Left lung (tissue), 14 donors: ENCODE data around the gene PTMS. TPM values are rescaled to one million over a fixed set of nuclear protein-coding genes. Genes with fewer than 3 reads are reported as not detected.

Experiments
- ATAC-seq: fragments of 200-7000 bp; cut with Tn5 transposase; one replicate; pipeline ENCODE4 v1.9.1; 2020; ENCODE audit warnings: moderate library complexity
- DNase-seq, 4 donors: peaks; one replicate each; pipeline ENCODE4 v3.0.0-alpha.2; 2013 to 2020
- H3K27ac ChIP-seq, 2 donors: fragments of 200-600 bp; sonication (generic) in 1 of 2; one replicate each; pipeline versions ENCODE4 v1.5.0 to v1.8.0; 2020 to 2021
- H3K27me3 ChIP-seq, 2 donors: fragments of 200-600 bp; sonication (generic) in 1 of 2; one replicate each; pipeline versions ENCODE4 v1.5.0 to v1.8.0; 2020 to 2021
- H3K36me3 ChIP-seq, 2 donors: fragments of 200-600 bp; sonication (generic) in 1 of 2; one replicate each; pipeline versions ENCODE4 v1.5.0 to v1.8.0; 2020 to 2021
- H3K4me1 ChIP-seq, 2 donors: fragments of 200-600 bp; one replicate each; pipeline ENCODE4 v1.8.0; 2021
- H3K4me3 ChIP-seq, 2 donors: fragments of 200-600 bp; sonication (generic) in 1 of 2; one replicate each; pipeline versions ENCODE4 v1.5.0 to v1.8.0; 2020 to 2021; ENCODE audit warnings: mild to moderate bottlenecking in 1 of 2
- H3K9me3 ChIP-seq, 2 donors: fragments of 200-600 bp; sonication (generic) in 1 of 2; one replicate each; pipeline versions ENCODE4 v1.5.0 to v1.8.0; 2020 to 2021
- intact Hi-C, 2 donors: fragments of 100-400 bp; cut with DNase I; formaldehyde crosslinking; loops; one replicate each; pipeline versions ENCODE4 v1.11.2 to v1.14.2; 2022
- long read RNA-seq, 12 donors: library from polyadenylated mRNA in 2 of 12; unstranded in 2 of 12; transcript quantifications; one replicate each; pipeline ENCODE4 v2.0.0 and lab custom pipeline, GENCODE V29; 2019 to 2026
- polyA plus RNA-seq, 6 donors: library from polyadenylated mRNA; unstranded; fragments of 120-200 nt; gene quantifications; one replicate each; pipeline ENCODE4 v1.2.1, GENCODE V29; 2013; ENCODE audit not compliant: insufficient read length in 6 of 6
- total RNA-seq, 2 donors: library from RNA; stranded (reverse); fragmentation: NEBNext Ultra II Directional; extraction: Animal tissue kit (Norgen Biotek cat#: 25700); gene quantifications; one replicate each; pipeline ENCODE4 v1.2.1, GENCODE V29; 2021
- TF ChIP-seq, protein P1 (sequence below), 2 donors: fragments of 200-600 bp; sonication (generic) in 1 of 2; IDR thresholded peaks; one replicate each; pipeline versions ENCODE4 v1.5.0 to v1.8.0; 2021; ENCODE audit warnings: antibody characterized with exemption in 2 of 2
- donor health status: DM: no; HTN: yes; CAD: no.
- donor health status: DM: no; HTN: no; CAD: no.

The PTMS gene, protein sequence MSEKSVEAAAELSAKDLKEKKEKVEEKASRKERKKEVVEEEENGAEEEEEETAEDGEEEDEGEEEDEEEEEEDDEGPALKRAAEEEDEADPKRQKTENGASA
- total RNA-seq (100 to 1,000 TPM; 276 to 322 TPM), polyA plus RNA-seq (100 to 1,000 TPM; 609 to 843 (median 755) TPM)
- long read RNA-seq, donor 1, transcript PTMS-207 (5 exons, 1,150 nt), result major isoform, 233 of 519 reads
- long read RNA-seq, donor 1, partial matches to known transcripts, result 235 of 519 reads
- long read RNA-seq, donor 1, other reads (novel, unspliced or antisense), result 47 of 519 reads
- long read RNA-seq, donor 2, transcript PTMS-207 (5 exons, 1,150 nt), result major isoform, 222 of 630 reads
- long read RNA-seq, donor 2, partial matches to known transcripts, result 358 of 630 reads
- long read RNA-seq, donor 2, other reads (novel, unspliced or antisense), result 45 of 630 reads
- long read RNA-seq, donor 3, transcript PTMS-207 (5 exons, 1,150 nt), result major isoform, 143 of 260 reads
- long read RNA-seq, donor 3, partial matches to known transcripts, result 86 of 260 reads
- long read RNA-seq, donor 3, other reads (novel, unspliced or antisense), result 28 of 260 reads
- long read RNA-seq, donor 4, transcript PTMS-207 (5 exons, 1,150 nt), result major isoform, 6 of 33 reads
- long read RNA-seq, donor 4, partial matches to known transcripts, result 25 of 33 reads
- long read RNA-seq, donor 4, other reads (novel, unspliced or antisense), result 2 of 33 reads
- long read RNA-seq, donor 5, transcript PTMS-207 (5 exons, 1,150 nt), result major isoform, 179 of 593 reads
- long read RNA-seq, donor 5, partial matches to known transcripts, result 385 of 593 reads
- long read RNA-seq, donor 5, other reads (novel, unspliced or antisense), result 25 of 593 reads
- long read RNA-seq, donor 6, transcript PTMS-207 (5 exons, 1,150 nt), result major isoform, 105 of 251 reads
- long read RNA-seq, donor 6, partial matches to known transcripts, result 112 of 251 reads
- long read RNA-seq, donor 6, other reads (novel, unspliced or antisense), result 29 of 251 reads
- long read RNA-seq, donor 7, transcript PTMS-207 (5 exons, 1,150 nt), result major isoform, 57 of 76 reads
- long read RNA-seq, donor 7, partial matches to known transcripts, result 13 of 76 reads
- long read RNA-seq, donor 7, other reads (novel, unspliced or antisense), result 5 of 76 reads
- long read RNA-seq, donor 8, transcript PTMS-207 (5 exons, 1,150 nt), result major isoform, 138 of 257 reads
- long read RNA-seq, donor 8, partial matches to known transcripts, result 89 of 257 reads
- long read RNA-seq, donor 8, other reads (novel, unspliced or antisense), result 27 of 257 reads
- long read RNA-seq, donor 9, partial matches to known transcripts, result 0 of 1 reads
- long read RNA-seq, donor 9, other reads (novel, unspliced or antisense), result 0 of 1 reads
- long read RNA-seq, donor 10, partial matches to known transcripts, result 2 of 9 reads
- long read RNA-seq, donor 10, other reads (novel, unspliced or antisense), result 3 of 9 reads
- long read RNA-seq, donor 11, transcript PTMS-207 (5 exons, 1,150 nt), result major isoform, 175 of 378 reads
- long read RNA-seq, donor 11, partial matches to known transcripts, result 162 of 378 reads
- long read RNA-seq, donor 11, other reads (novel, unspliced or antisense), result 37 of 378 reads
- long read RNA-seq, donor 12, transcript PTMS-207 (5 exons, 1,150 nt), result major isoform, 136 of 259 reads
- long read RNA-seq, donor 12, partial matches to known transcripts, result 95 of 259 reads
- long read RNA-seq, donor 12, other reads (novel, unspliced or antisense), result 26 of 259 reads

DNA sequence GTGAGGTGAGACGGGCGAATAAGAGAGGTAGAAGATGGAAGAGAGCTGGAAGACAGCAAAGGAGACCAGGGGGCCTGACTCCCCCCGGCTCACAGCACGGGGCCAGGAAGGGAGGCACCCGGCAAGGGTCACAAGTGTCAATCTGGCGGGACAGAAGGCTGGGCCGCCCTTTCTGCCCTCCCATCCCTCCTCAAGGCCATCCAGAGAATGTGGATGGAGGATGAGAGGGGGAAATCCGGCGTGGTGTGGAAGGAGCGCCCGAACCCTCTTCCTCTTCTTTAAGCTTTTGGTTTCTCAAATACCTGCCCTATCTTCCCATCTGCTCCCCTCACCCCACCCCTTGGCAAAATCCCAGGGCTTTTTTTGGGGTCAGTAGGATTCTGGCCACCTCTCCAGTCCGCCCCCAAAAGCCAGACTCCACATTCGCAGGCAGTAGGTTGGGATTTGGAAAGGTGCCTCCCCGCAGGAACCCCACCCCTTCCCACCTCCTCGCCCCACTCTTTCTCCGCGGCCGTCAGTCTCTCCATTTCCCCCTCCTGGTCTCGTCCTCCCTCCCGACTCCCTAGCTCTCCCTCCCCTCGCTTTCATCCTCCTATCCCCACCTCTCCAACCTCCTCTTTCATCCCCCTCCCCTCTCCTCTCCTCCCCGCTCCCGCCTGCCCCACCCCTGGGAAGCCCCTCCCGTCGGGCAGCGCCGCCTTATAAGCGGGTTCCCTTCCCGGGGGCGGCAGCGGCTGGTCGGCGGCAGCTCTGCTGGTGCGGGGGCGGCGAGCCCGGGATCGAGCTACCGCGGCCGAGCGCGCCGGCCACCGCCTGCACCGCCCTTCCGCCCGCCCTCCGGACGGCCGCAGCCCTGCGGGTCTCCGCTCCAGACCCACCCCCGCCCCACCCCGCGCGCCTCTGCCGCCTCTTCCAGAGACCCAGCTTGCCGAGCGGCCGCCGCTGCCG is at the start of gene PTMS:
Gene PTMS (plus strand): TSS at position 730 of the 948 bp plus-strand sequence. CDS start 343 bp downstream, outside the sequence.
- intact Hi-C loops, result no loop called here
- Histone ChIP-seq H3K27me3 (peaks cover 0 to 43% of the 10 kb centered on the region in 2 donors), H3K4me3 (peak within 1 kb of the TSS; percentile 79 to 83), H3K36me3 (peaks cover 0 to 12% of the 10 kb centered on the region in 2 donors), H3K9me3 (no peaks in the 10 kb centered on the region), H3K4me1 (peaks cover 28 to 65% of the 10 kb centered on the region in 2 donors), H3K27ac (peak within 1 kb of the TSS; percentile 81 to 95)
- DNase-seq, result peak; percentile 84 to 95 (median 92)
- TF ChIP-seq, protein P1, sequence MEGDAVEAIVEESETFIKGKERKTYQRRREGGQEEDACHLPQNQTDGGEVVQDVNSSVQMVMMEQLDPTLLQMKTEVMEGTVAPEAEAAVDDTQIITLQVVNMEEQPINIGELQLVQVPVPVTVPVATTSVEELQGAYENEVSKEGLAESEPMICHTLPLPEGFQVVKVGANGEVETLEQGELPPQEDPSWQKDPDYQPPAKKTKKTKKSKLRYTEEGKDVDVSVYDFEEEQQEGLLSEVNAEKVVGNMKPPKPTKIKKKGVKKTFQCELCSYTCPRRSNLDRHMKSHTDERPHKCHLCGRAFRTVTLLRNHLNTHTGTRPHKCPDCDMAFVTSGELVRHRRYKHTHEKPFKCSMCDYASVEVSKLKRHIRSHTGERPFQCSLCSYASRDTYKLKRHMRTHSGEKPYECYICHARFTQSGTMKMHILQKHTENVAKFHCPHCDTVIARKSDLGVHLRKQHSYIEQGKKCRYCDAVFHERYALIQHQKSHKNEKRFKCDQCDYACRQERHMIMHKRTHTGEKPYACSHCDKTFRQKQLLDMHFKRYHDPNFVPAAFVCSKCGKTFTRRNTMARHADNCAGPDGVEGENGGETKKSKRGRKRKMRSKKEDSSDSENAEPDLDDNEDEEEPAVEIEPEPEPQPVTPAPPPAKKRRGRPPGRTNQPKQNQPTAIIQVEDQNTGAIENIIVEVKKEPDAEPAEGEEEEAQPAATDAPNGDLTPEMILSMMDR (IDR thresholded peaks at IDR 0.05), result no peak
- peak; percentile 58 for ATAC-seq

DNA sequence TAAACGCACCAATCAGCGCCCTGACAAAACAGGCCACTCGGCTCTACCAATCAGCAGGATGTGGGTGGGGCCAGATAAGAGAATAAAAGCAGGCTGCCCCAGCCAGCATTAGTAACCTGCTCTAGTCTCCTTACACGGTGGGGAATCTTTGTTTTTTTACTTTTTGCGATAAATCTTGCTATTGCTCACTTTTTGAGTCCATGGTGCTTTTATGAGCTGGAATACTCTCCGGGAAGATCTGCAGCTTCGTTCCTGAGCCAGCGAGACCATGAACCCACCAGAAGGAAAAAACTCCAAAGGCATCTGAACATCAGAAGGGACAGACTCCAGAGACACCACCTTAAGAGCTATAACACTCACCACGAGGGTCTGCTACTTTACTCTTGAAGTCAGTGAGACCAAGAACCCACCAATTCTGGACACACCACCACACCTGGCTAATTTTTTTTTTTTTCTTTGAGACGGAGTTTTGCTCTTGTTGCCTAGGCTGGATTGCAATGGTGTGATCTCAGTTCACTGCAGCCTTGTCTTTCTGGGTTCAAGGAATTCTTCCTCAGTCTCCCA is 49.2 kb upstream of the PTMS start:
- no peaks in the 10 kb centered on the region for H3K9me3 ChIP-seq
- TF ChIP-seq, protein P1 (IDR thresholded peaks at IDR 0.05), result no peak
- H3K4me3 ChIP-seq, result no peak overlapping the region

DNA sequence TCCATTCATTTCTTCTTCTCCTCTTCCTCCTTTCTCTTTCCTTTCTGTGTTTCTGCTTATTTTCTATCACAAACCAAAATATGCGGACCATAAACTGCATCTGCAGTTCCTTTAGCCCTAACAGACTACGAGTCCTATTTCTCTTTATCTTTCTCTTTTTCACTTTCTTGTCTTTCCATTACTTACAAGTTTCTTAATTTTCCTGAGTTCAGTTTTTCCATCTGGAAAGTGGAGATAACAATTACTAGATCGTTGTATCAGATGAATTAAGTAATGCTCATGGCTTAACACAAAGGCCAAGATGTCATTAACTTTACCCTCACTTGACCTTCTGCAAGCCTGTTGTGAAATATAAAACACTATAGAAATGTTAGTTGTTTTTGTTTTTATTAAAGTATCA is 43.3 kb upstream of the PTMS start:
- intact Hi-C loops, result no loop called here
- TF ChIP-seq, protein P1 (IDR thresholded peaks at IDR 0.05), result no peak

More for the DNA sequence above, 49.2 kb upstream of the PTMS start:
- H3K36me3 ChIP-seq, result no peaks in the 10 kb centered on the region
- ATAC-seq, result no peak
- intact Hi-C loops, result no loop called here
- H3K4me1 ChIP-seq, result no peaks in the 10 kb centered on the region
- no peak overlapping the region for H3K27ac ChIP-seq
- peaks cover 0 to 49% of the 10 kb centered on the region in 2 donors for H3K27me3 ChIP-seq
- no peak for DNase-seq

More for the DNA sequence above, 43.3 kb upstream of the PTMS start:
- ATAC-seq (no peak), DNase-seq (no peak)
- H3K9me3 ChIP-seq, result no peaks in the 10 kb centered on the region
- no peak overlapping the region for H3K4me3 ChIP-seq
- H3K27ac ChIP-seq, result no peak overlapping the region
- H3K36me3 ChIP-seq, result peaks cover 0 to 10% of the 10 kb centered on the region in 2 donors
- peaks cover 7 to 20% of the 10 kb centered on the region in 2 donors for H3K4me1 ChIP-seq
- H3K27me3 ChIP-seq, result peaks cover 0 to 10% of the 10 kb centered on the region in 2 donors
